Measurements from ENCODE around the gene GALNT6.

The GALNT6 gene

GRCh38 chr12:51364001-51364400 lies 27.2 kb downstream of the GALNT6 start:
- in situ Hi-C loops (cut with MboI; ENCODE audit: low pct_unique_long_range_greater_than_20kb, low sequenced_read_pairs, unreplicated experiment) = no loop called here
- no peak for TF ChIP-seq CTCF (IDR thresholded peaks at IDR 0.05; ENCODE audit: extremely low read depth, insufficient read depth, missing control alignments)
- no peak for DNase-seq (ENCODE audit: low spot score)

DNA sequence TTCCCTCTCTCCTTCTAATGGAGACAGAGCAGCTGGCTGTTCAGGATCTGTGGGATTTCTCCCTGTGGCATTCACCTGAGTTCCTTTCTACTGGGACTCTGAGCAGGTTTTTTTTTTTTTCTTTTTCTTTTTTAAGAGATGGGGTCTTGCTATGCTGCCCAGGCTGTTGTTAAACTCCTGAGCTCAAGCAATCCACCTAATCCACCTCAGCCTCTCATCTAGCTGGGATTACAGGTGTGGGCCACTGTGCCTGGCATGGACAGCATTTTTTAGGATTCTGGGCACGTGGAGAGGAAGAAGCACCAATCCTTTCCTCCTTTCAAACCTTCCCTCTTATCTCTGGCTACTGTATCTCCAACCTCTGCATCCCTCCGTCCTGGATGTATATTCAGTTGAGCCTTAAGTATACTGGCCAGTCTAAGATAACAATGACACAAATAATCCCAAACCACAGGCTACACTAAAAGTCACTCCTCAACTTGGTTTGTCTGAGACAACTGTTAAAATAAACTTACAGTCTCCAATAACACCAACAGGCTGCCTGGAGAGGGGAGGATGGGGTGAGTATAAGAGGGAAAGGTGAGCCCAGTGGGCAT lies 28.4 kb downstream of the GALNT6 start:
- TF ChIP-seq CTCF (IDR thresholded peaks at IDR 0.05; ENCODE audit: extremely low read depth, insufficient read depth, missing control alignments) = no peak
- no peak for DNase-seq (ENCODE audit: low spot score)
- in situ Hi-C loops (cut with MboI; ENCODE audit: low pct_unique_long_range_greater_than_20kb, low sequenced_read_pairs, unreplicated experiment) = no loop called here

DNA sequence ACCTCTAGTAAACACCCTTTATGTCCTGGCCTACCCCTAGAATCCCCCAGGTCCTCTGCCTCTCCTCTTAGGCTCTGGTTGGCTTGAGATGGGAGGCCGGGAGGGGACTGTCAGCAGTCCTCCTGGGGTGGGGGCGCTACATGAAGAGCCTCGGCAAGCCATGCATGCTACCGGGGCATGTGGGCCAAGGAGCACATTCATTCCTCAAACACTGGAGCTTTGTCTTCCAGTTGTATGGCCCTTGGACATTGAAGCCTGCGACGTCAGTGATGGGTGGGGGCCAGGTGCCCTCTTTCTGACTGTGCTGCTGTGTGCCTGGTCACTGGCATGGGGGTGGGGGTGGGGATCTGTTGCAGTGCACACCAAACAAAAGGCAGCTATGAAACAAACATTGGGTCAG lies 28.9 kb downstream of the GALNT6 start:
- no peak for DNase-seq (ENCODE audit: low spot score)
- no peak for TF ChIP-seq CTCF (IDR thresholded peaks at IDR 0.05; ENCODE audit: extremely low read depth, insufficient read depth, missing control alignments)
- in situ Hi-C loops (cut with MboI; ENCODE audit: low pct_unique_long_range_greater_than_20kb, low sequenced_read_pairs, unreplicated experiment) = no loop called here

GRCh38 chr12:51361161-51362016 lies 29.8 kb downstream of the GALNT6 start:
- no peak for TF ChIP-seq CTCF (IDR thresholded peaks at IDR 0.05; ENCODE audit: extremely low read depth, insufficient read depth, missing control alignments)
- in situ Hi-C loops (cut with MboI; ENCODE audit: low pct_unique_long_range_greater_than_20kb, low sequenced_read_pairs, unreplicated experiment) = no loop called here
- DNase-seq (ENCODE audit: low spot score) = no peak

DNA sequence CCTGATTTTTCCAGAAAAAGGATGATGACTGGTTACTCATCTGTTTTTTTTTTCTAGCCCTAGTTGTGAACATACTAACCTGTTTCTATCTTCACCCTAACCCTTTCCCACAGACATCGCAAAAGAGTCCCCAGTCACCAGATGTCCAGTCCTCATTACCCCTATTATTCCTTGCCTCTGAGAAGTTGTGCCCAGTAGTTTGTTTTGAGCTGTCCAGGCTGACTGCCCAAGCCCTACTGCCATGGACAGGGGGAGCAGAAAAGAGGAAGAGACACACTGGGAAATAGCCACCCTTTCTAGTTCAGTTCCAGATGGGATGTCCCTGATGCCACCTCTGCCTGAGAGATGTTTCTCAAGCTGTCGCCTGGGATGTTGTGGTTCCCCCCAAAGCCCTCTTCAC lies 30.9 kb downstream of the GALNT6 start:
- TF ChIP-seq CTCF (IDR thresholded peaks at IDR 0.05; ENCODE audit: extremely low read depth, insufficient read depth, missing control alignments) = no peak
- in situ Hi-C loops (cut with MboI; ENCODE audit: low pct_unique_long_range_greater_than_20kb, low sequenced_read_pairs, unreplicated experiment) = no loop called here
- no peak for DNase-seq (ENCODE audit: low spot score)

- TF ChIP-seq CTCF (IDR thresholded peaks at IDR 0.05; ENCODE audit: extremely low read depth, insufficient read depth, missing control alignments) = no peak
- in situ Hi-C loops (cut with MboI; ENCODE audit: low pct_unique_long_range_greater_than_20kb, low sequenced_read_pairs, unreplicated experiment) = no loop called here
- no peak for DNase-seq (ENCODE audit: low spot score)
Observed at GRCh38 chr12:51359851-51360250, 31.4 kb downstream of the GALNT6 start.
